ENCODE results near the gene PNMA6E.

The PNMA6E gene

GRCh38 chrX:153401133-153401764 lies at the start of gene PNMA6E:
Gene PNMA6E, minus strand, starts transcription at chrX:153401350. Its CDS starts 2,501 bp downstream, at chrX:153398849.
- POLR2A ChIA-PET = no interaction called here
- CTCF ChIA-PET = no interaction called here
- no peak for TF ChIP-seq CTBP1 (IDR thresholded peaks at IDR 0.05; ENCODE audit: borderline replicate concordance)
- no peak for TF ChIP-seq FOXM1 (IDR thresholded peaks at IDR 0.05; ENCODE audit: borderline replicate concordance)
- no peak for TF ChIP-seq NFRKB (IDR thresholded peaks at IDR 0.05)
- TF ChIP-seq FOXK2 (IDR thresholded peaks at IDR 0.05) = no peak
- TF ChIP-seq PKNOX1 (IDR thresholded peaks at IDR 0.05) = no peak
- peak; percentile 42; the same call in 1 of the 2 replicates for TF ChIP-seq L3MBTL2 (conservative IDR thresholded peaks at IDR 0.05)
- DNase-seq (ENCODE audit: extremely low spot score) = no peak

- ChIA-PET CTCF (no interaction called here), POLR2A (no interaction called here)
- TF ChIP-seq ZNF384 (IDR thresholded peaks at IDR 0.05) (no peak), HDGF (IDR thresholded peaks at IDR 0.05; ENCODE audit: borderline replicate concordance) (no peak), NFRKB (IDR thresholded peaks at IDR 0.05) (no peak)
Observed at GRCh38 chrX:153450949-153451277, 49.8 kb upstream of the PNMA6E start.

GRCh38 chrX:153450114-153450948 lies 49.2 kb upstream of the PNMA6E start:
- ChIA-PET CTCF (no interaction called here), POLR2A (no interaction called here)
- TF ChIP-seq ZNF384 (IDR thresholded peaks at IDR 0.05) (no peak), TARDBP (IDR thresholded peaks at IDR 0.05) (no peak), NFRKB (IDR thresholded peaks at IDR 0.05) (no peak), SP1 (IDR thresholded peaks at IDR 0.05) (no peak), SUZ12 (IDR thresholded peaks at IDR 0.05) (no peak), FOXA1 (IDR thresholded peaks at IDR 0.05) (no peak), BHLHE40 (IDR thresholded peaks at IDR 0.05; ENCODE audit: borderline replicate concordance) (no peak), FOXK2 (IDR thresholded peaks at IDR 0.05) (no peak), HDGF (IDR thresholded peaks at IDR 0.05; ENCODE audit: borderline replicate concordance) (no peak), PKNOX1 (IDR thresholded peaks at IDR 0.05) (no peak), L3MBTL2 (conservative IDR thresholded peaks at IDR 0.05) (no peak), ARNT (IDR thresholded peaks at IDR 0.05) (no peak), CTBP1 (IDR thresholded peaks at IDR 0.05; ENCODE audit: borderline replicate concordance) (no peak), LEF1 (IDR thresholded peaks at IDR 0.05; ENCODE audit: borderline replicate concordance) (no peak), FOXM1 (IDR thresholded peaks at IDR 0.05; ENCODE audit: borderline replicate concordance) (no peak), ELF4 (IDR thresholded peaks at IDR 0.05) (no peak)
- DNase-seq (ENCODE audit: extremely low spot score) = no peak

More at GRCh38 chrX:153450949-153451277, 49.8 kb upstream of the PNMA6E start:
- DNase-seq (ENCODE audit: extremely low spot score) = no peak

- TF ChIP-seq HDGF (IDR thresholded peaks at IDR 0.05; ENCODE audit: borderline replicate concordance) (no peak), L3MBTL2 (conservative IDR thresholded peaks at IDR 0.05) (no peak), FOXM1 (IDR thresholded peaks at IDR 0.05; ENCODE audit: borderline replicate concordance) (no peak), SP1 (IDR thresholded peaks at IDR 0.05) (no peak), ARNT (IDR thresholded peaks at IDR 0.05) (no peak), ELF4 (IDR thresholded peaks at IDR 0.05) (no peak), TARDBP (IDR thresholded peaks at IDR 0.05) (no peak), SUZ12 (IDR thresholded peaks at IDR 0.05) (no peak), PKNOX1 (IDR thresholded peaks at IDR 0.05) (no peak)
- ChIA-PET CTCF (no interaction called here), POLR2A (no interaction called here)
- no peak for DNase-seq (ENCODE audit: extremely low spot score)
Observed at GRCh38 chrX:153449368-153450113, 48.4 kb upstream of the PNMA6E start.

- TF ChIP-seq L3MBTL2 (conservative IDR thresholded peaks at IDR 0.05) (no peak), ARNT (IDR thresholded peaks at IDR 0.05) (no peak), SUZ12 (IDR thresholded peaks at IDR 0.05) (no peak), SP1 (IDR thresholded peaks at IDR 0.05) (no peak), CTBP1 (IDR thresholded peaks at IDR 0.05; ENCODE audit: borderline replicate concordance) (no peak), FOXA1 (IDR thresholded peaks at IDR 0.05) (no peak), FOXK2 (IDR thresholded peaks at IDR 0.05) (no peak)
- DNase-seq (ENCODE audit: extremely low spot score) = no peak
- ChIA-PET POLR2A (no interaction called here), CTCF (no interaction called here)
Observed at GRCh38 chrX:153448556-153449367, 47.6 kb upstream of the PNMA6E start.

- POLR2A ChIA-PET = no interaction called here
Observed at GRCh38 chrX:153447581-153447960, 46.4 kb upstream of the PNMA6E start.

More at GRCh38 chrX:153447581-153447960, 46.4 kb upstream of the PNMA6E start:
- no peak for TF ChIP-seq HDGF (IDR thresholded peaks at IDR 0.05; ENCODE audit: borderline replicate concordance)
- DNase-seq (ENCODE audit: extremely low spot score) = no peak
- CTCF ChIA-PET = no interaction called here
